PFSK-1 (cell line): Measurements from ENCODE around the gene TMEM139.

ENCODE experiments used
- FOXP2 ChIP-seq: optimal IDR thresholded peaks from 2 replicates; pipeline ENCODE3; 2011; ENCODE audit warnings: borderline replicate concordance, control low read depth, inconsistent platforms; ENCODE audit not compliant: insufficient read depth; ENCODE audit errors: extremely low read length, extremely low read depth
- POLR2AphosphoS5 ChIP-seq: IDR thresholded peaks from 2 replicates; pipeline ENCODE4 v1.6.1; 2012; ENCODE audit warnings: low read depth, mild to moderate bottlenecking, control low read depth, low read length, moderate library complexity
- SIN3A ChIP-seq: IDR thresholded peaks from 2 replicates; pipeline ENCODE4 v1.6.1; 2012; ENCODE audit warnings: mild to moderate bottlenecking, low read length, moderate library complexity, borderline replicate concordance; ENCODE audit not compliant: insufficient read depth
- TAF1 ChIP-seq: IDR thresholded peaks from 2 replicates; pipeline ENCODE4 v1.6.1; 2012; ENCODE audit warnings: low read length, control low read depth, borderline replicate concordance; ENCODE audit not compliant: insufficient read depth
- TF ChIP-seq, protein P1 (sequence below), 2 experiments: IDR thresholded peaks; 2 replicates each; pipeline versions ENCODE4 v1.6.1 to v1.8.0; 2011 to 2012; ENCODE audit warnings: low read depth in 2 of 2, low read length in 2 of 2, control low read depth in 1 of 2, inconsistent platforms in 1 of 2, mild to moderate bottlenecking in 1 of 2, moderate library complexity in 1 of 2; ENCODE audit not compliant: insufficient read depth in 1 of 2

The TMEM139 gene

DNA sequence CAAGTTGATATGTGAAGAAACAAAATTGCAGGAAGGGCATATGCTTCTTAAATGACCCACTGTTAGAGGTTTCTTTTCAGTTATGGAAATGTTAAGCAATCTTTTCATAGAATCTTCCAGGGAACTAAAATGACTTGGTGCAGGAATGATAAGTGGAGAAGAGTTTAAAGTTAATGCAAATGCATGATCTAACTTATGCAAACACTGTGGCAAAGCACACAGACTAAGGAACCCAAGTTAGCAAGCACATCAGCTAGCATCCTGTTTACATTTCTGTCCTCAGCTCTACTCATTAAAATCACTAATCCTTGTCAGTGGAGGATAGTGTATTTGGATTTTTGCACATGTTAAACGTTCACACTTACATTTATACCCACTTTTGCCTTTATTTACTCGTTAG, 40.5 kb downstream of the TMEM139 start:
- TF ChIP-seq POLR2AphosphoS5 (no peak), TAF1 (no peak)
- TF ChIP-seq, protein P1, sequence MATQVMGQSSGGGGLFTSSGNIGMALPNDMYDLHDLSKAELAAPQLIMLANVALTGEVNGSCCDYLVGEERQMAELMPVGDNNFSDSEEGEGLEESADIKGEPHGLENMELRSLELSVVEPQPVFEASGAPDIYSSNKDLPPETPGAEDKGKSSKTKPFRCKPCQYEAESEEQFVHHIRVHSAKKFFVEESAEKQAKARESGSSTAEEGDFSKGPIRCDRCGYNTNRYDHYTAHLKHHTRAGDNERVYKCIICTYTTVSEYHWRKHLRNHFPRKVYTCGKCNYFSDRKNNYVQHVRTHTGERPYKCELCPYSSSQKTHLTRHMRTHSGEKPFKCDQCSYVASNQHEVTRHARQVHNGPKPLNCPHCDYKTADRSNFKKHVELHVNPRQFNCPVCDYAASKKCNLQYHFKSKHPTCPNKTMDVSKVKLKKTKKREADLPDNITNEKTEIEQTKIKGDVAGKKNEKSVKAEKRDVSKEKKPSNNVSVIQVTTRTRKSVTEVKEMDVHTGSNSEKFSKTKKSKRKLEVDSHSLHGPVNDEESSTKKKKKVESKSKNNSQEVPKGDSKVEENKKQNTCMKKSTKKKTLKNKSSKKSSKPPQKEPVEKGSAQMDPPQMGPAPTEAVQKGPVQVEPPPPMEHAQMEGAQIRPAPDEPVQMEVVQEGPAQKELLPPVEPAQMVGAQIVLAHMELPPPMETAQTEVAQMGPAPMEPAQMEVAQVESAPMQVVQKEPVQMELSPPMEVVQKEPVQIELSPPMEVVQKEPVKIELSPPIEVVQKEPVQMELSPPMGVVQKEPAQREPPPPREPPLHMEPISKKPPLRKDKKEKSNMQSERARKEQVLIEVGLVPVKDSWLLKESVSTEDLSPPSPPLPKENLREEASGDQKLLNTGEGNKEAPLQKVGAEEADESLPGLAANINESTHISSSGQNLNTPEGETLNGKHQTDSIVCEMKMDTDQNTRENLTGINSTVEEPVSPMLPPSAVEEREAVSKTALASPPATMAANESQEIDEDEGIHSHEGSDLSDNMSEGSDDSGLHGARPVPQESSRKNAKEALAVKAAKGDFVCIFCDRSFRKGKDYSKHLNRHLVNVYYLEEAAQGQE (IDR thresholded peaks at IDR 0.05; ENCODE audit: insufficient read depth in 1 of 2, low read depth in 2 of 2, low read length in 2 of 2): no peak

DNA sequence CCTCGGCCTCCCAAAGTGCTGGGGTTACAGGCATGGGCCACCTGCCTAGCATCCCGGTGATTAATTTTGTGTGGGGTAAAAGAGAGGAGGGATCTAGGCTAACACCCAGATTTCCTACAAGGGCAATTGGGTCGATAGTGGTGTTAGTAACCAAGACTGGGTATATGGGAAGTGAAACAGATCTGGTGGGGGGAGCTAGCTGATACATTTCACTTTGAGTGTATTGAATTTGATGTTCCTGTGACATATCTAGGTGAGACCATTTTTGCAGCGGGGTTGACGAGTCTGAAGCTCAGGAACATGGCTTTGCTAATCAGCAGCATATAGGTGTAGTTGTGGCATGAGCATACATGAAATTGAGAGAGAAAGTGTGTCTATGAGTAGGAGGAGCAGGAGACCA, 43.1 kb downstream of the TMEM139 start:
- TF ChIP-seq FOXP2: no peak
- TF ChIP-seq TAF1: no peak
- no peak for TF ChIP-seq SIN3A
- TF ChIP-seq, protein P1 (IDR thresholded peaks at IDR 0.05; ENCODE audit: insufficient read depth in 1 of 2, low read depth in 2 of 2, low read length in 2 of 2): no peak
- no peak for TF ChIP-seq POLR2AphosphoS5

DNA sequence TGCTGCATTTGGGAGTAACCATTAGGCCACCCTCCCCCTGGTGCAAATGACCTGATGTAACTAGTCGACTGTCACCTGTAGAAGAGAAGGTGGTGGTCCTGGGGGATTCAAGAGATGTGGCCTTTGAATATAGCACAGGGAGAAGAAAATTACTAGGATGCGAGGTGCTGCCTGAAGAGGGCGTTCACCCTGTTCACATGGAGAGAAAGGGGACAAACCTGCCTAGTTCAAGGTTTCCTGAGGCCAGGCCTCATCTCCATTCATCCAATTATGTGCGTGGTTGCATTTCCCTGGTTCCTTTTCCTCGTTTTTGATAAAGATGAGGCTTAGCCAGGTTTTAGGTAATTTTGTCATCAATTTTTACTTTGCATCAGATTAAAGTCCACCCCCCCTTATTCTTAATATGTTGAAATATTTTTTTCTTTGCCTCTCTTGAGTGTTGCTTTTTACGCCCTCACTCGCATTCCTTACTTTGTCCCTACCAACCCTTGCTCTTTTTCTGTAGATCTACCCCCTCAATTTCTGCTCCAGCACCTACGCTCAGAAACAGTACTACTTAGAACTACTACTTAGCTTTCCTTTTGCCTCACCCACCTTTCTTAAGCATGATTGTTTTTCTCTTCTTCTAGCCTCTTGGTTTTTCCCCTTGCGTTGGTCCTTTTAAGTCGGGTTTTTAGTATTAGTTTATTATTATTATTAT, 44.9 kb downstream of the TMEM139 start:
- TF ChIP-seq SIN3A (no peak), POLR2AphosphoS5 (no peak), FOXP2 (no peak), TAF1 (no peak)
- TF ChIP-seq, protein P1 (IDR thresholded peaks at IDR 0.05; ENCODE audit: insufficient read depth in 1 of 2, low read depth in 2 of 2, low read length in 2 of 2): no peak

DNA sequence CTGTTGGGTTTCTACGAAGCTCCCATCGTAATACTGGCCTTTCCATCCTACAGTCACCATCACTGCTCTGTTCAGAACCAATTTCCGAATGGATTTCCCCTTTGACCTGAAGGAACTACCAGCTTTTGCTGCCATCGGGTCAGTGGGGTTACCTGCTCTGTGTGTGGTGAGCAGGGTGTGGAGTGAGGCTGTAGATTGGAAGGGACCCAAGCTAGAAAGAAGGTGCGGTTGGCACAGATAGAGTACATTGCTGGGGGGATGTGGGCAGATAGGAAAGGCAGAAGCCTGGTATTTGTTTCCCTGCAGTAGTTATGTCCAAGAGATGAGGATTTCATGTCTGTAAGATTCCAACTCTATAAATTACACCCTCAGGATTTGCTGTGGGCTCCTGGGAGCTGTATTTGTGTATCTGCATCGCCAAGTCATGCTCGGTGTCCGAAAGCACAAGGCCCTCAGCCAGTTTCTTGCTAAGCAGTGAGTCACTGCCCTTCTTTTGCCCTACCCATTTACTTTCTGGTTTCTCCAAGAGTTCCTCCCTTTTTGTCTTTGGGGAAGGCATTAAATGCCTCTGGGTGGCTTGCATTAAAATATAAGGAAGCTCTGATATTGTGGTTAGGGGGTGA, 46.5 kb downstream of the TMEM139 start:
- TF ChIP-seq TAF1 (no peak), FOXP2 (no peak), POLR2AphosphoS5 (no peak), SIN3A (no peak)
- TF ChIP-seq, protein P1 (IDR thresholded peaks at IDR 0.05; ENCODE audit: insufficient read depth in 1 of 2, low read depth in 2 of 2, low read length in 2 of 2): no peak

DNA sequence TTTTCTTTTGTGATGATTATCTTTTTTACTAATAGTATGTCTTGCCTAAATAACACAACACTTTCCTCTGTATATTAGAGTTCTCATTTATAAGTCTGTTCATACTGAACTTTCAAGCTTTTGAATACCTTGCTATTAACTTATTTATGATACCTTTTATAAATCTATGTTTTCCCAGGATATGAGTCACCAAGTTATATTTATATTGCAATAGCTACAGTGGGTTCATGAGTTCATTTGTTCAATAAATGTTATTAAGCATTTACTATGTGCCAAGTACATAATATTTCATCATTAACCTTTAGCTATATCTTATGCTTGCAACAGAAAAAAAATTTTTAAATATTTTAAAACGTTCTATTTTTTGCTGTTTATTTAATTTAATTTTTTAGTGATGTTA, 49.5 kb downstream of the TMEM139 start:
- TF ChIP-seq TAF1: no peak
- no peak for TF ChIP-seq POLR2AphosphoS5
- no peak for TF ChIP-seq FOXP2
- TF ChIP-seq SIN3A: no peak
- TF ChIP-seq, protein P1 (IDR thresholded peaks at IDR 0.05; ENCODE audit: insufficient read depth in 1 of 2, low read depth in 2 of 2, low read length in 2 of 2): no peak
